A673 (cell line): ENCODE results near the gene CMIP. TPM values are rescaled to one million over a fixed set of nuclear protein-coding genes. Genes with fewer than 3 reads are reported as not detected.
A peak's percentile ranks its signal among the peaks of the same experiment; 100 is the strongest.

Experiments used
- BruUV-seq: library from RNA; stranded (reverse); fragments of 400-500 nt; replicated peaks from 2 replicates; lab custom pipeline; 2021; lab: Mats Ljungman, UMichigan
- CTCF ChIA-PET: fragments of 300-600 bp; sonication (Branson Sonifier 250); formaldehyde crosslinking; loops from one replicate; lab custom pipeline; 2022; ENCODE audit warnings: antibody characterized with exemption; lab: Charles Lee
- POLR2A ChIA-PET: fragments of 300-600 bp; sonication (Branson Sonifier 250); formaldehyde crosslinking; loops from one replicate; lab custom pipeline; 2022; ENCODE audit warnings: antibody characterized with exemption; ENCODE audit not compliant: low non-redundant PET; lab: Charles Lee
- DNase-seq: peaks from one replicate; pipeline ENCODE4 v3.0.0-alpha.2; 2015; ENCODE audit warnings: low spot score
- H3K27ac ChIP-seq: fragments of 200-600 bp; sonication (generic); 2 replicates; pipeline ENCODE4 v1.5.1; 2016; ENCODE audit warnings: mixed run types, low read depth, mild to moderate bottlenecking, mixed read lengths, antibody characterized with exemption, low read length; ENCODE audit not compliant: poor library complexity, severe bottlenecking
- H3K27me3 ChIP-seq: fragments of 200-600 bp; sonication (generic); replicated peaks from 2 replicates; pipeline ENCODE4 v1.6.1; 2017; ENCODE audit warnings: mixed run types, low read depth, mild to moderate bottlenecking, mixed read lengths, antibody characterized with exemption, low read length; ENCODE audit not compliant: insufficient read depth, poor library complexity
- H3K36me3 ChIP-seq: fragments of 200-600 bp; sonication (generic); 2 replicates; pipeline ENCODE4 v1.6.1; 2016; ENCODE audit warnings: mixed run types, mild to moderate bottlenecking, mixed read lengths, antibody characterized with exemption, low read length; ENCODE audit not compliant: insufficient read depth, poor library complexity, severe bottlenecking
- H3K4me1 ChIP-seq: fragments of 200-600 bp; sonication (generic); 2 replicates; pipeline ENCODE4 v1.6.1; 2017; ENCODE audit warnings: mixed run types, mild to moderate bottlenecking, mixed read lengths, antibody characterized with exemption, low read length; ENCODE audit not compliant: insufficient read depth, poor library complexity, severe bottlenecking
- H3K4me3 ChIP-seq: fragments of 200-600 bp; sonication (generic); 2 replicates; pipeline ENCODE4 v1.5.1; 2016; ENCODE audit warnings: low read depth, mixed run types, mild to moderate bottlenecking, mixed read lengths, low read length; ENCODE audit not compliant: poor library complexity, severe bottlenecking
- H3K9me3 ChIP-seq: fragments of 200-600 bp; sonication (generic); 2 replicates; pipeline ENCODE4 v1.6.1; 2016; ENCODE audit warnings: mixed run types, low read depth, mild to moderate bottlenecking, mixed read lengths, antibody characterized with exemption, low read length; ENCODE audit not compliant: poor library complexity, severe bottlenecking
- CTCF ChIP-seq: fragments of 300-800, 200-600 bp; sonication (generic); conservative IDR thresholded peaks from 2 replicates; pipeline ENCODE4 v1.5.1; 2017; ENCODE audit warnings: low read depth, mild to moderate bottlenecking, antibody characterized with exemption, low read length, moderate library complexity, mixed read lengths
- EZH2 ChIP-seq: fragments of 200-600 bp; sonication (generic); IDR thresholded peaks from 2 replicates; pipeline ENCODE4 v1.6.1; 2017; ENCODE audit warnings: borderline replicate concordance, low read depth, mild to moderate bottlenecking, mixed read lengths, antibody characterized with exemption, low read length; ENCODE audit not compliant: poor library complexity, severe bottlenecking
- intact Hi-C: fragments of 100-400 bp; cut with micrococcal nuclease; formaldehyde crosslinking; loops from one replicate; pipeline ENCODE4 v1.10.0; 2022; ENCODE audit not compliant: unreplicated experiment
- total RNA-seq: library from RNA; stranded (reverse); gene quantifications from 2 replicates; pipeline ENCODE4 v1.2.3, GENCODE V29; 2021

CMIP gene
- total RNA-seq, 1 experiment from 2014 or later = 25.5 TPM

DNA sequence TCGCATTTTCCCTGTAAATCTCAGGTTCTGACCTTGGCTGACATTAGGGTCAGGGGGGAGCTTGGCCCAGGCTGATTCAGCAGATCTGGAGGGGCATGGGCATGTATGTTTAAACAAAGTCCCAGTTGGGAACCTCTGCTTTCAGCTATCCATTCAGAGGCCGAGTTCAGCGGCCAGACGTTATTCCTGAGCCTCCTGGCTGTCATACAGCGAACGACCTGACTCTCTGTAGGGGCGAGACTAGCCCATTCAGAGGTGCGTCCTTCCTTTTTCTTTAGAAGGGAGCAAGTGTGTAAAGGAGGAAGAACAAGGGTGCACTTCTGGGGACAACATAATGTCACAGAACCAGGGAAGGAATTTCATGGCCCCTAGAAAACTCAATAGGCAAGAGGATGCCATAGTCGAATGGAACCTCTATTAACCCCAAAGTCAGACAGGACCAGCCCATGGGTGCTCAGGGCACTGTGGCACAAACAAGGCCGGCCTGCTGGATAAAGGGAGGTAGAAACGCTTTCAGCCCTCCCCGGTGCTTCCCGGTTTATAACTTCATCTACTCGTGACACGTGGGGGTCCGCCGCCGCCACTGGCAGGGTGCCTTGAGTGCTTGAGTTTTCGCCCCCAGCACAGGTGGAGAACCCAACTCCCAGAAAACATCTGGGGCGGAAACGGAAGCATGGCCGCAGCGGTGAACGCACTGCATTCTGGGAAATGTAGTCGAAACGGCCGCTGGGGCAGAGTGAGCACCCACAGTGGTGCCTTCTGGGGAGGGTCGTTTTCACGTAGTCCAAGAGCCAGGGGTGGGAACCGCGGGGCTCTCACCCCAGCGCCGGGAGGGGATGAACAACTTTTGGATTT is 301.3 kb downstream of the CMIP start:
- TF ChIP-seq CTCF = no peak
- no peaks in the 10 kb centered on the region for H3K36me3 ChIP-seq
- no peak overlapping the region for H3K27ac ChIP-seq
- DNase-seq = peak; percentile 72
- ChIA-PET CTCF (interaction anchor here (0.7 kb wide), 1 partner anchor 989 kb away, joined by 3 read pairs; no protein-coding TSS in a partner anchor), POLR2A (no interaction called here)
- H3K9me3 ChIP-seq = no peaks in the 10 kb centered on the region
- no peaks in the 10 kb centered on the region for H3K27me3 ChIP-seq
- H3K4me3 ChIP-seq = peak overlapping the region; percentile 26
- no TSS peak for BruUV-seq
- peaks cover 3% of the 10 kb centered on the region for H3K4me1 ChIP-seq
- intact Hi-C loops = no loop called here

- no peaks in the 10 kb centered on the region for H3K27me3 ChIP-seq
- POLR2A ChIA-PET = no interaction called here
- BruUV-seq = no TSS peak
- peak overlapping the region; percentile 26 for H3K4me3 ChIP-seq
- H3K4me1 ChIP-seq = peaks cover 3% of the 10 kb centered on the region
- no peaks in the 10 kb centered on the region for H3K36me3 ChIP-seq
- CTCF ChIA-PET = no interaction called here
- no peak for DNase-seq
- H3K9me3 ChIP-seq = no peaks in the 10 kb centered on the region
- no peak overlapping the region for H3K27ac ChIP-seq
- TF ChIP-seq CTCF = no peak
- intact Hi-C loops = no loop called here
Observed at GRCh38 chr16:81746566-81746965, 302.0 kb downstream of the CMIP start.

GRCh38 chr16:81748476-81749198 is 304.0 kb downstream of the CMIP start:
- no peaks in the 10 kb centered on the region for H3K36me3 ChIP-seq
- no peaks in the 10 kb centered on the region for H3K9me3 ChIP-seq
- no peak for DNase-seq
- POLR2A ChIA-PET = no interaction called here
- no peaks in the 10 kb centered on the region for H3K27me3 ChIP-seq
- no TSS peak for BruUV-seq
- H3K4me3 ChIP-seq = no peak overlapping the region
- H3K27ac ChIP-seq = no peak overlapping the region
- CTCF ChIA-PET = no interaction called here
- intact Hi-C loops = no loop called here
- no peak for TF ChIP-seq EZH2
- no peak for TF ChIP-seq CTCF
- H3K4me1 ChIP-seq = peaks cover 3% of the 10 kb centered on the region
